Kidney epithelial cell (primary cell): Measurements from ENCODE around the gene NDUFA13. TPM values are rescaled to one million over a fixed set of nuclear protein-coding genes. Genes with fewer than 3 reads are reported as not detected.

Experiments
- DNase-seq: peaks from one replicate; pipeline ENCODE4 v3.0.0-alpha.2; 2010; ENCODE audit warnings: low read depth
- H3K27me3 ChIP-seq: 2 replicates; pipeline ENCODE4 v1.6.0; 2011; ENCODE audit warnings: low read length; ENCODE audit not compliant: control insufficient read depth, insufficient read depth
- H3K36me3 ChIP-seq: 2 replicates; pipeline ENCODE4 v1.5.1; 2011; ENCODE audit warnings: low read length; ENCODE audit not compliant: control insufficient read depth, insufficient read depth
- H3K4me3 ChIP-seq: 2 replicates; pipeline ENCODE4 v1.5.1; 2011; ENCODE audit warnings: low read depth, mild to moderate bottlenecking, control low read depth, low read length
- CTCF ChIP-seq: IDR thresholded peaks from 2 replicates; pipeline ENCODE4 v1.5.1; 2011; ENCODE audit warnings: mild to moderate bottlenecking, moderate library complexity, low read length, control low read depth, inconsistent platforms; ENCODE audit not compliant: insufficient read depth, poor library complexity, severe bottlenecking
- total RNA-seq: library from RNA; depleted of rRNA; stranded (reverse); fragments of >200 nt; gene quantifications from 2 replicates; pipeline ENCODE4 v1.2.3, GENCODE V29; 2015

NDUFA13 gene
- total RNA-seq, 1 donor from 2014 or later = 58.8 TPM

GRCh38 chr19:19517235-19517619 lies 1.2 kb downstream of the NDUFA13 start:
- Histone ChIP-seq H3K4me3 (no peak overlapping the region), H3K36me3 (no peaks in the 10 kb centered on the region), H3K27me3 (no peaks in the 10 kb centered on the region)
- no peak for TF ChIP-seq CTCF
- DNase-seq = no peak

- H3K27me3 ChIP-seq = no peaks in the 10 kb centered on the region
- DNase-seq = no peak
- H3K36me3 ChIP-seq = no peaks in the 10 kb centered on the region
- H3K4me3 ChIP-seq = no peak overlapping the region
- no peak for TF ChIP-seq CTCF
Measured at GRCh38 chr19:19520989-19521388, 5.0 kb downstream of the NDUFA13 start.

- no peak for TF ChIP-seq CTCF
- H3K36me3 ChIP-seq = no peaks in the 10 kb centered on the region
- DNase-seq = no peak
- no peak overlapping the region for H3K4me3 ChIP-seq
- H3K27me3 ChIP-seq = no peaks in the 10 kb centered on the region
Measured at GRCh38 chr19:19523177-19523576, 7.2 kb downstream of the NDUFA13 start.

GRCh38 chr19:19524053-19524452 lies 8.0 kb downstream of the NDUFA13 start:
- Histone ChIP-seq H3K36me3 (no peaks in the 10 kb centered on the region), H3K4me3 (no peak overlapping the region), H3K27me3 (no peaks in the 10 kb centered on the region)
- no peak for DNase-seq
- TF ChIP-seq CTCF = no peak

- DNase-seq = no peak
- no peak overlapping the region for H3K4me3 ChIP-seq
- no peak for TF ChIP-seq CTCF
- no peaks in the 10 kb centered on the region for H3K27me3 ChIP-seq
- H3K36me3 ChIP-seq = no peaks in the 10 kb centered on the region
Measured at GRCh38 chr19:19525611-19526380, 9.8 kb downstream of the NDUFA13 start.
